Epithelial cell of proximal tubule (primary cell): ENCODE data around the gene YOD1. TPM values are rescaled to one million over a fixed set of nuclear protein-coding genes. Genes with fewer than 3 reads are reported as not detected.

Experiments
- DNase-seq: peaks from one replicate; pipeline ENCODE4 v3.0.0-alpha.2; 2011; ENCODE audit warnings: low read depth
- H3K4me3 ChIP-seq: 2 replicates; pipeline ENCODE4 v1.5.1; 2011; ENCODE audit warnings: low read depth, mild to moderate bottlenecking, low read length
- total RNA-seq: library from RNA; depleted of rRNA; stranded (reverse); fragments of >200 nt; gene quantifications from 2 replicates; pipeline ENCODE4 v1.2.3, GENCODE V29; 2015
- TF ChIP-seq, protein P1 (sequence below): conservative IDR thresholded peaks from 2 replicates; pipeline ENCODE4 v1.5.1; 2012; ENCODE audit warnings: low read depth, mild to moderate bottlenecking, low read length

YOD1 gene
- total RNA-seq, 1 donor from 2014 or later = 6.7 TPM

DNA sequence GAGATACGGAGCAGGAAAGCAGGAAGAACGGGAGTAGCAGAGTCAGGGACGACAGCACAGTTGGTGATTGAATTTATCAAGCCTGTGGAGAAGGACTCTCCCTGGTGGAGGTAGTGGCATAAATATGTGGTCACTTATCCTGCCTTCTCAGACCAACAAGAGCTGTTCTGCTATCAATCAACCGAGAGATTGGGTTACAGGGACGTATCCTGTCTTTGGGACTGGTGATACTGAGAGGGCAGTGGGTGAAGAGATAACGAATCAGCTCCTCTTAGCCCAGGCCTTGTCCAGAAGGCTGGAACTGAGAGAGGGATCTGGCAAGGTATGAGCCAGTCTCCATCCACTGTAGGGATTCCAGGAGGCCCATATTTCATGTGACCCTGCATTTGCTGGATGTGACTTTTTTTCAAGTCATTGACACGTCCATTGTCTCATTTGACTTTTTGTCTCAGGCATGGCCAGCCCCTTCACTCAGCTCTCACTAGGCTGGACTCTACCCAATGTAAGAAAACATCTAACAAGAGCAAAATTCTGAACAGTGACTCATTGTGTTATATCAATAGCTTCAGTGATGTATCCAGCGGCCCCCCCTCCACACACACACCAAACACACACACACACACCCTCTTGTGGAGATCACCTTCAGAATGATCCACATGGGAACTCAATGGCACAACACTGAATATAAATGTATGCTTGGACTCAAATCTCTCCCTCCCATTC is 29.7 kb downstream of the YOD1 start:
- H3K4me3 ChIP-seq = no peak overlapping the region
- DNase-seq = no peak
- TF ChIP-seq, protein P1, sequence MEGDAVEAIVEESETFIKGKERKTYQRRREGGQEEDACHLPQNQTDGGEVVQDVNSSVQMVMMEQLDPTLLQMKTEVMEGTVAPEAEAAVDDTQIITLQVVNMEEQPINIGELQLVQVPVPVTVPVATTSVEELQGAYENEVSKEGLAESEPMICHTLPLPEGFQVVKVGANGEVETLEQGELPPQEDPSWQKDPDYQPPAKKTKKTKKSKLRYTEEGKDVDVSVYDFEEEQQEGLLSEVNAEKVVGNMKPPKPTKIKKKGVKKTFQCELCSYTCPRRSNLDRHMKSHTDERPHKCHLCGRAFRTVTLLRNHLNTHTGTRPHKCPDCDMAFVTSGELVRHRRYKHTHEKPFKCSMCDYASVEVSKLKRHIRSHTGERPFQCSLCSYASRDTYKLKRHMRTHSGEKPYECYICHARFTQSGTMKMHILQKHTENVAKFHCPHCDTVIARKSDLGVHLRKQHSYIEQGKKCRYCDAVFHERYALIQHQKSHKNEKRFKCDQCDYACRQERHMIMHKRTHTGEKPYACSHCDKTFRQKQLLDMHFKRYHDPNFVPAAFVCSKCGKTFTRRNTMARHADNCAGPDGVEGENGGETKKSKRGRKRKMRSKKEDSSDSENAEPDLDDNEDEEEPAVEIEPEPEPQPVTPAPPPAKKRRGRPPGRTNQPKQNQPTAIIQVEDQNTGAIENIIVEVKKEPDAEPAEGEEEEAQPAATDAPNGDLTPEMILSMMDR = no peak

DNA sequence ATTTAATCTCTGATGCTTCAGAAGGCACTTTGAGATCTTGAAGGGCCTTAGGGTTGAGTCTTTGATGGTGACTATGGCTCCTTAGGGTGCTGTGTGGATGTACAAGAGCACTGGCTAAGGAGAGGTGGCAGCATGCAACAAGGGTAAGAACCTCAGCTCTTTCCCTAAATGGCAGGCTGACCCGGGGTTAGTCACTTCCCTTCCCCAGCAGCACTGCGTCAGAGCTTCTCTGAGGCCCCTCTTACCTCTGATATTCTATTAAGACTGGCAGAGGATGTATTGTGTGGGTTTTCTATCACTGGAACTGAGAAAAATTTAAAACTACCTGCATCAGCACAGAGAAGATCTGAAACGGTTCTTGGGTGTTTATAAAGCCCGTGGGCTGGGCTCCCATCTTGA is 30.3 kb downstream of the YOD1 start:
- H3K4me3 ChIP-seq = no peak overlapping the region
- DNase-seq = no peak
- TF ChIP-seq, protein P1 = no peak

DNA sequence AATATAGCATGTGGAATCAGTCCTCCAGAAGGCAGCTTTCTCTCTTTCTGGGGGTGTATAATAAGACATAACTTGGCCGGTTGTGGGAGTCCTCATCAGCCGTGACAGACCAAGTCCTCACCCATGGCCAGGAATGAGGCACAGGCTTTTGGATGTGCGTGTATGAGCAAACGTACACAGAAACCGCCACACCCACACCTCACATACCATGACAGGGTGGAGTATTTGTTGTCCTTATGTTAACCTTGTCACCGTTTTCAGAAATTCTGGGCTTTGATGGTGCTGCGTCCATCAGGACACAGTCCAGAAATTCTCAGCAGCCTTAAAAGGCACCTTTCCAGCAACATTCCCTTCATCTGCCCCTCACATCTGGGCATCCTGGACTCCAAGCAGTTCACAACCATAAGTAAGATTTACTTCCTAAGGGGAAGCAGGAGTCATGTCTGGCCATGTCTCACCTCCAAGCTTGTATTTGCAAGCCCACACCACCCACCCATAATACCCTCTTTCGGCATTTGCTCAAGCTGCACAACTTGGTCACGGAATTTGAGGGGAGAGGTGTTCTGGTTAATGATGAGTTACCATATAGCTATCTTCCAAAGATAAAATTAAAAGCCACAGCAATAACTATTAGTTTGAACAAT is 30.8 kb downstream of the YOD1 start:
- no peak for DNase-seq
- TF ChIP-seq, protein P1 = no peak
- H3K4me3 ChIP-seq = no peak overlapping the region

DNA sequence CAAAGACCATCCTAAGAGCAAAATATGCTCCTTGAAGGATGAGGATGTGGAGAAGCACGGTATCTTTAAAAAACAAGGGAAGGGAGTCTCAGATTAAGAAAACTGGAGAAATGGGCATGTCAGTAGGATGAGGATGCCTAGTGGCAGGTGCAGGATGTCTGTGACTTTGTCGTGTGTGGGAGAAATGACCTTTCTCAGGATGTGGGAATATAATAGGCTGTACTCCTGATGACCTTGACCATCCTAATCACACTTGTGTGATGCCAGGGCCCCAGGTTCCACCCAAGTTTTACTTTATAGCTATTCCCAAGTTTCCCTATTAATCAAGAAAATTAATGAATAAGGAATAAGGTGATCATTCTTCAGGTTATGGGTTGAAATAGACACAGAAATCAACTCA is 31.3 kb downstream of the YOD1 start:
- H3K4me3 ChIP-seq = no peak overlapping the region
- TF ChIP-seq, protein P1 = no peak
- DNase-seq = no peak

DNA sequence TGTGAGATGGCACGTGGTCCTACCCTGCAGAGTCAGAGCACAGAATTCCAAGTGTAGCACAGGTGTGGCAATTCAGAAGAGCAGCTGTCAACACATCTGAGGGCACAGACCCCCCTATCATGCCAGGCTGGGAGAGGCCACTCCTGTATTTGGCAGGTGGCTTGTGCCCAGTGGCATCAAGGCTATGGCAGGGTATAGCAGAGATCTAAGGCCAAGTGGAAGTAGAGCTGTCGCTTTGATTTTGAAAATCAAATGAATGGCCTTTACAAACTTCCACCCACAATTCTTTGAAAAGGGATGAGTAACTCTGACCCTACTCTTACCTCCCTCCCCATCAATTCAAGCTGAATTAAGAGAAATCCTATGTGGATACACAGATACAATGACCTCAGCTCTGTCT is 31.8 kb downstream of the YOD1 start:
- no peak for DNase-seq
- TF ChIP-seq, protein P1 = no peak
- no peak overlapping the region for H3K4me3 ChIP-seq

DNA sequence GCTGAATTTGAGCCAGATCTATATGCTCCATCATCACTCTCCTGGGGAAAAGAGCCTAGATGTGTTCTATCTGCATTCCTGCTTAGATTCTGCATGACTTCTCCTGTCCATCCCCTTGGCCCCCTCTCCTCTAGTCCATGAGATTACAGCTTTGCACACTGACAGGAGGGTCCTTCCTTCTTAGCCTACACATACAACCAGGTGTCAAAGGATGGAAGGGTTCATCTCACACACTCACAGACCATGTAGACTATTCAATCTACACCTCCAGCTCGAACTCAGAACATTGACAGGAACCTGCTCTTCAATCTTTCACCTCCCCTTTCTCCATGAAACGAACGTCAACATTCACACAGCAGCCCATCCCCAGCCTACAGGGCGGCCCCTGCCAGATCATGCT is 32.3 kb downstream of the YOD1 start:
- TF ChIP-seq, protein P1 = no peak
- no peak overlapping the region for H3K4me3 ChIP-seq
- DNase-seq = no peak
